ENCODE results near the gene TPH2.

The TPH2 gene

GRCh38 chr12:72037006-72037795 lies 98.6 kb downstream of the TPH2 start:
- DNase-seq: no peak

DNA sequence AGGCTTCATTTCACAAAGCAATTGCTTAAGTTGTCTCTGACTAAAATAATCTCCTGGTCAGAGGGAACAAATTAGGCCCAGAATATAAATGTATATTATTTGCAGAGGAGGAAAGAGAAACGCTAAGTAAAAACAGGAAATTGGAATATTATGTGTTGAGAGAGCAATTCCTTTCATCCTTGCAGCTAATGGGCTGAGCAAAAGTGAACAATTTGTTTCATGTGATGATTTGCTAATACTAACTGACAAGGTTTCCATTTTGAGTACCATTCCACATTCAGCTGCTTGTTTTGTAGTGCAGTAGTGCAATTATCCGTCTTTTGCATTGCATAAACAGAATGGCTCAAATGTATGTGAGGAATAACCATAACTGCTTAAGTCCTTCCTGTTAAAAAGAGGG lies 103.2 kb downstream of the TPH2 start:
- no peak for DNase-seq

DNA sequence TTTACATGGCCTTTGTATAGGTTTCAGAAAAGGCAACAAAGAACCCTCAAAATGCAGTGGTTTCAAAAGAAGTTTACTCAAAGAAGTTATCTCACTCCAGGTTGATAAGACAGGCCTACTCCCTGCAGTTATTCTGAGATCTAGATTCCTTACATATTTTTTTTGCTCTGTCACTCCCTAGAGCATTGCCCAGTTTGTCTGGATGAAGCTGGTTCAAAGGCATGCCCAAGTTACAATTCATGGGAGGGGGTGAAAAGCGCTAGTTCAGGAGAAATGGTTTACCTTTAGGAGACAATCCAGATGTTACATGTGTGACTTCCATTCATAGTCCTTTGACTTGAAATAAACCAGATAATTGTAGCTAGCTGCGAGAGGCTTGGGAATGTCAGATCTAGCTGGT lies 115.0 kb downstream of the TPH2 start:
- DNase-seq: no peak

GRCh38 chr12:72054511-72054910 lies 115.9 kb downstream of the TPH2 start:
- DNase-seq: no peak

DNA sequence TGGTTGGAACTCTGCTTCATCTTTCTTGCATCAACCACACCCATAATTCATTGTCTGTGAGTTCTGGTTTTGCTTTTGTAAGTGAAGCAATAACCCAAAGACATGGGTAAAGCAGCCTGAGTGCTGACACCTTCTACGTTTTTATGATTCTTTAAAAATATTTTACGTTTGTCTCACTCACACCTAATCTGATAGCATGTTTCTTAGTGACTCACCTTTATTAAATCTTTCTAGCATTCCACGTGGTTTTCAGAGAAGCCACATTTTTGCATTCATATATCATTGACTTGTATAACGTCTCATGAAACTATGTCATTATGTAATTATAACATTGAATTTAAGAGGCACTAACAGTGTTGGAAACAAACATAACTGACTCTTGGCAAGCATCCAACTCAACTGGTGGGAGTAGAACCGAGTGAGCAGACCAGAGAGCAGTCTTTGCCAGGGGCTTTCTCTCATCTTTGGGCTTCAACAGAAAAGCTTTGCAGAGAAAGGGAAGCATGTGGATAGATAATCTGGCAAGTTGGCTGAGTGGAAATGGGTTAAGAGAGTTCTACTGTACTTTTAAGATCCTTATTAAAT lies 118.8 kb downstream of the TPH2 start:
- DNase-seq: no peak

GRCh38 chr12:72063073-72063472 lies 124.4 kb downstream of the TPH2 start:
- DNase-seq: no peak

- no peak for DNase-seq
Observed at GRCh38 chr12:72071030-72071429, 132.4 kb downstream of the TPH2 start.

DNA sequence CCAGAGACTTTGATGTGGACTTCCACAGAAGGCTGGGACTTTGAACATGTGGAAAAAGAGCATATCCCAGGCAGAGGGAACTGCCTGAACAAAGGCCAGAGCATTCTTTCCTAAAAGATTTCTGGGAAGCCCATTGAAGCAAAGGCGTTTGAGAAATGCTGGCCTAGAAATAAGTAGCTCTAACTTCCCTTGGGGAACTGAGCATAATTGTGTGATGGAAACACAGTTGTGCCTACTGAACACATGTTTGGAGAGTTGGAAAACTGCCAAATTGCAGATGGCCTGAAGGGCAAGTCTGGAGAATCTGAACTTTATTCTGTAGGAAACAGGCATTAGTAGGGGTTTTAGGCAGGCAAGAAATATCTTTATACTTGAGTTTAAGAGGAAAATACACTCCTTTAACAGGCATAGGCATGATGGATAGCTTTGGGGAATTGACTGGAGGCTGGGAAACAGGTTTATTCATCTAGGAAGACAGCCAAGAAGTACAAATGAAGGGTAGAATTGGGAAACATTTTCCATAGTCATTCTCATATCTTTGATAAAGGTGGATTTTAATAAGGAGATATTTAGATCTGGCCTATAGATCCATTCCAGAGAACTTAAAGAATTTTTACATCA lies 134.1 kb downstream of the TPH2 start:
- no peak for DNase-seq

GRCh38 chr12:72074065-72074464 lies 135.4 kb downstream of the TPH2 start:
- no peak for DNase-seq

DNA sequence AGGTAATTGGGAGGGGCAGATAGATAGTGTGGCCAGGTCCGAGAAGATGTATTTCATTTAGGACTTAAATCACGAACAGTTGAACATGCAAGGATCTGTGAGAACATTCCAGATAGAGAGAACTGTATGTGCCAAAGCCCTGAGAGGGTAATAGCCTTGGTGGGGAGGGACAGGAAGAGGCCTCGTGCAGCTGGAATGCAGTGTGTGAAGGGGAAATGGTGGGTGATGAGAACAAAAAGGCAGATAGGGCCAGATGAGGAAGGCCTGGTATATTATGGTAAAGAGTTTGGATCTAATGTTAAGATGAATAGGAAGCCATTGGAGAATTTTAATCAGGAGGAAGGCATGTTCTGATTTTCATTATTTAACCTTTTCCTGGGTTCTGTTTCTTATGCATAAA lies 136.3 kb downstream of the TPH2 start:
- no peak for DNase-seq

GRCh38 chr12:72075401-72075800 lies 136.8 kb downstream of the TPH2 start:
- no peak for DNase-seq

DNA sequence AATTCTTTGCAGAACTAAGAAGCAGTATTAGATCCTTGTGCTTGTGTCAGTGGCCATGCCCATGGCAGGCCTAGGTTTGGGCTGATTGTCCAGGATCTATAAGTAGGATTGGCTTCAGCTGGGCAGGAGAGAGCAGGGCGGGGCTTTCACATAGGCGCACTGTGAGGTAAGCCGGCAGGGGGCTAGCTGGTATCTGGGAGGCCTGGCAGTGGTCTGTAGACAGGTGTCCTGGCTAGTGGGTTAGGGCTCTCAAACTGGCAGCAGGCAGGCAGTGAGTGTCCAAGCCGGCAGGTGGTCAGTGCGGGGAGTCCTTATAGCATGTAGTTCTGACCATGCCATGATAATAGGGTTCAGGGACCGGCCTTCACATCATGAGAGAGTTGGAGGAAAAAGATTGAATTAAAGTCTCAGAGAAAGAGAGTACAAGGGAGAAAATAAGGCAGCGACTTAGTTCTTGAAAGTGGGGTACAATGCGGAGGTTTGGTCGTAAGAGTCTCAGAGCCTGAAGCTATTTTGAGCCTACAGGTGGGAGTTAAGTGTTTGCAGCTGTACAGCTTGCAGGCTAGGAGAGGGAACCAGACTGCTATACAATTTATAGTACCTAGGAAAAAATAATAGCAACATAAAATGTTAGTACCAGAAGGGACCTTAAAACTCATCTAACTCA lies 137.4 kb downstream of the TPH2 start:
- DNase-seq: no peak

DNA sequence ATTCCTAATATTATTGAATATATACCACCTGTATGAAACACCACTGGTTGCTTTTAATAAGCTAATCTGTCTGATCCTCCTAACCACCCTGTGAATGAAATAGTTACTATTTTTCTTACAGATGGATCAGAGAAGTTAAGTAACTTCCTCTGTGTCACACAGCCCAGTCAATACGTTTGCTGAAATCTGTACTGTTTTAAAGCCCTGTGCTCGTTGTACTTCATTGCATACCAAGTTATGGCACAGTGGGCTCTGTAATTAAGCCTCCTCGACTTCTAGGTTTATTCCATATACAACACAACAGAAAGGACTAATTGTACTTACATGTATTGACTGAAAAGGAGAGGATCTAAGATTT lies 137.9 kb downstream of the TPH2 start:
- DNase-seq: no peak

DNA sequence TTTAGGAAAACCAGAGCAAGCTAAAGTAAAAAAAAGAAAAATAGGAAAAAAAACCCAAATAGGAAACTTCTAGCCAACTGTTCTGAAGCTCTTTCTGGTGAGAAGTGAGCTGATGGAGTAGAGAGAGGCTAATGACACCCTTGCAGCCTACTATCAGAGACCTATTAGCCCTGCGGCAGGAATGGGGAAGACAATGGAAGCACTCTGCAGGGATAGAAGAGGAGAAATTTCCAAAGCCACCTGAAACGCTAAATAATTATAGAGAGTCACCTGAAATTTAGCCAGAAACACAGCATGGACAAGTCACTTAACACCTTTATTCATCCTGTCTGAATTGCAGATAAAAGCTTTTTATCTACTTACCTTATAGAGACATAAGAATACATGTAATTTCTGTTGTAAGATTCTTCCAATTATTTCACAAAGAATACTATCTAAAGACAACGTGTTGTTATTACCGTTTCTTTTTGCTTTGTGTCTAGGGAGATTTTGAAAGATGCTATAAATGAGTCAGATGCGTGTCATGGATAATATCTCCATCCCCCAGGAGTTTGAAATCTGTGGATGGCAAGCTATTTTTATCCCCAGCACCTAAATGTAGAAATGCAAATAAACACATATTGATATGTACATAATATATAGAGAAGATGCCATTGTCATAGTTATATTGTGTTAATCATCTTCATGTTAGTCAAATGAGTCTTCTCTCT lies 138.6 kb downstream of the TPH2 start:
- DNase-seq: no peak

DNA sequence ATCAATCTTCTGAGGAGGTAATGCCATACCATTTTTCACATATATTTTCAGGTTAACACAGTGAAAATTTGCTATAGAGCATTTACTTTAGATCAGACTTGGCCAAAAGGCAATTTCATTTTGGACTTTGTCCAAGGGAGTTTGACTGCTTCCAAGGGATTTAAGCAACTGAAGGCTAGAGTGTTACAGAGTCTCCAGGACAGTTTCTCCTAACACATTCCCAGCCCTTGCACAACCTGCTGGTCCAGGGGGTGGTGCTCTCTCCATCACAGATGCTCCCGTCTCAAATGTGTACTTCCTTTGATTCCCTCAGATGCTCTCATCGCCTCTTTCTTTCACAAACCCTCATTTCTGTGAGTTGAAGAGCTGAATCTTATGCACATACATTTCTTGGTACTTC lies 143.1 kb downstream of the TPH2 start:
- no peak for DNase-seq
